ENCODE results near the gene SEC24B.

DNA sequence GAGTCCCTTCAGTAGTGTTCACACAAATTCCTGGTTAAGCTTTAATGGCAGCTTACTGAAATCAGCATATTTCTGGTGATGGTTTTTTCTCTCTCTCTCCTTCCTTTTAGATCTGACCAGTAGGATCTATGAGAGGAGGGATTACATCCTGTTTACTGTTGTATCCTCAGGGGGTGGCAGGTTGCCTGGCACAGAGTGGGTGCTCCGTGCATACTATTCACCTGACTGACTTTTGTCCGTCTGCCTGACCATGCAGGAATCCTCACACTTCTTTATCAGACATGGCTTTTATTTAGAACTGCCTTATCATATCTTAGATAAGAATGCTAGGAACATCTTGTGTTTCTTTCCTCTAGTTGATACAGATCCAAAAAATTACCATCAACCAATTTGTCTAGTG lies 156.0 kb downstream of the SEC24B start:
- no peak for TF ChIP-seq USF1 (IDR thresholded peaks at IDR 0.05; ENCODE audit: borderline replicate concordance, extremely low read length, insufficient read depth, low read depth, low read length)
- no peak for TF ChIP-seq PAX5 (IDR thresholded peaks at IDR 0.05; ENCODE audit: borderline replicate concordance, low read depth, low read length)
- no peak for TF ChIP-seq EZH2 (IDR thresholded peaks at IDR 0.05; ENCODE audit: borderline replicate concordance, control insufficient read depth, low read depth, low read length)
- no peak for TF ChIP-seq CTCF (IDR thresholded peaks at IDR 0.05 in 2 of 3, conservative IDR thresholded peaks at IDR 0.05 in 1 of 3; ENCODE audit: control insufficient read depth in 2 of 3, extremely low read depth in 1 of 3, insufficient read depth in 1 of 3, low read depth in 3 of 3, low read length in 3 of 3)
- no peak for TF ChIP-seq TCF12 (IDR thresholded peaks at IDR 0.05; ENCODE audit: low read depth, low read length)
- TF ChIP-seq POLR2AphosphoS5 (IDR thresholded peaks at IDR 0.05; ENCODE audit: low read length): no peak
- no peak for TF ChIP-seq CREB1 (IDR thresholded peaks at IDR 0.05; ENCODE audit: low read depth)
- TF ChIP-seq SP1 (IDR thresholded peaks at IDR 0.05; ENCODE audit: low read depth, low read length): no peak
